ENCODE measurements around the gene ZFYVE1.
"Not testable (repeated sequence)": the region's sequence is repeated elsewhere in the genome, so short reads cannot be mapped to it uniquely, and the experiment has no call there.

The ZFYVE1 gene

DNA sequence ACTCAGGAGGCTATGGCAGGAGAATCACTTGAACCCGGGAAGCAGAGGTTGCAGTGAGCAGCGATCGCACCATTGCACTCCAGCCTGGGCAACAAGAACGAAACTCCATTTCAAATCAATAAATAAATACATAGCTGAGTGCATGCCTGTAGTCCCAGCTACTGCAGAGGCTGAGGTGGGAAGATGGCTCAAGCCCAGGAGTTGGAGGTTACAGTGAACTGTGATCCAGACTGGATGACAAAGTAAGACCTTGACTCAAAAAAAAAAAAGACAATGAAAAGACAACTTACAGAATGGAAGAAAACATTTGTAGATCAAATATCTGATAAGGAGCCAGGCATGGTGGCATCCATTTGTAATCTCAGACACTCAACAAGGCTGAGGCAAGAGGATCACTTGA, 27.6 kb downstream of the ZFYVE1 start:
- DNase-seq: no peak

DNA sequence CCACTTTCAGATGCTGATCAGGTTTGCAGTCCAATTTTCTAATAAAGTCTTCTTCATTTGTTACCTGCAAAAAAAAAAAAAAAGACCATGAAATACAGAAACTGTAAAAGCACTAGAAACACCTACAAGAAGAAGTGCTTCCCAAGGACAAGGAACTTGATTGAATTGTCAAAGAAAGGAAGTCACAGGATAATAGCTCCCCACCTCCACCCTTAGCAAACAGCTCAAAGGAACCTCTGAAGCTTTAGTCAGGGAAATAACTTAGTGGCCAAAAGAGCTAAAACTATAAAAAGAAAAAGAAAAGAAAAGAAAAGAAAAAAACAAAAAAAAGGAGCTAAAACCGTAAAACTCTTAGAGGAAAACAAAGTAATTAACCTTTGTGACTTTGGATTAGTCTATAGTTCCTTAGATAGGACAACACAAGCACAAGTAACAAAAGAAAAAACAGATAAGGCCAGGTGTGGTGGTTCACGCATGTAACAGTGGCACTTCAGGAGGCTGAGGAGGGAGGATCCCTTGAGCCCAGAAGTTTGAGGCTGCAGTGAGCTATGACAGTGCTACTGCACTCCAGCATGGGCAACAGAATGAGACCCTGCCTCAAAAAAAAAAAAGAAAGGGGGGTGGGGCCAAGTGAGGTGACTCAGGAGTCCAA, 28.5 kb downstream of the ZFYVE1 start:
- DNase-seq: no peak

DNA sequence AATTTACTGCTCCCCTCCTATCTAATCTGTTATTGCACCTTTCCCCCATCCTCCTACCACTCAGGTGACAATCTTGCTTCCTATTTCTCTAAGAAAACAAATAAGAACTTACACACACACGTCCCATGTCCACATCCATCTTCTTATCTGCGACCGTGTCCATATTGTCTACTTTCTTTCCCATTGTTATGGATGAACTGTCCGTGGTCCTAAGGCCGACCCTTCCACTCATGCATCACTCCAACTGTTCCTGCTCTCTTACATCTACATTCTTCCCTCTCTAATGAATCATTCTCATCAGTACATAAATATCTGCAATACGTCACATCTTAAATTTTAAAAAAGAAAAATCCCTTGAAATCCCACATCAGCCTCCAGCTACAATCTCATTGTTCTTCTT, 30.0 kb downstream of the ZFYVE1 start:
- no peak for DNase-seq

DNA sequence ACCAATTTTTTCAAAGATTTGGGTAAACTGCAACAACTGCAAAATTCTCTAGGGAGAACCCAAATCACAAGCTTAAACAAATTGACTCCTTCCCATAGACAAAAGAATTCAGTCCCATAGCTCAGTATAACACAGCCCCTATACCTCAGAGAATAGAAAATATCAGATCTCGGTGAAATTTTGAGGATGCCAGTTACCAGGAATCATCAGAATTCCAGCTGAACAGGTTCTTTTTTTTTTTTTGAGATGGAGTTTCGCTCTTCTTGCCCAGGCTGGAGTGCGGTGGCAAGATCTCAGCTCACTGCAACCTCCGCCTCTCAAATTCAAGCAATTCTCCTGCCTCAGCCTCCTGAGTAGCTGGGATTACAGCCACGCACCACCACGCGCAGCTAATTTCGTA, 36.7 kb downstream of the ZFYVE1 start:
- DNase-seq: no peak

DNA sequence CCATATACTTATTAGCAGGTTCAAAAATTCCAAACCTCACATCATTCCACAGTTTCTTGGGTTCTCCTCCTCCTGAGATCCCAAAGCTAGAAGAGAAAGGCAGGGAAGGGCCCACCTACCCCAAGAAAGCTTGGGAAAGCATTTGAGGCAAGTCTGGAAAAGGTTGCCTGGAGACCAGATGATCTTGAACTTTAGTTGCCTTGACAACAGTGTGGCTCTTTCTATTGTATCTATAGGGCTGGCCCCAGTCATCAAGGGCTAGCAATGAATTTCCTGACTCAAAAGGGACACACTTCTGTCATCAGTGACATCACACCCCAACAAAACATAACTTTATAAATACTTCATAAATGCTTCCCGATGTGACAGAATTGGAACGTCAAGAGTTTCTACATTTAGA, 40.0 kb downstream of the ZFYVE1 start:
- no peak for DNase-seq

DNA sequence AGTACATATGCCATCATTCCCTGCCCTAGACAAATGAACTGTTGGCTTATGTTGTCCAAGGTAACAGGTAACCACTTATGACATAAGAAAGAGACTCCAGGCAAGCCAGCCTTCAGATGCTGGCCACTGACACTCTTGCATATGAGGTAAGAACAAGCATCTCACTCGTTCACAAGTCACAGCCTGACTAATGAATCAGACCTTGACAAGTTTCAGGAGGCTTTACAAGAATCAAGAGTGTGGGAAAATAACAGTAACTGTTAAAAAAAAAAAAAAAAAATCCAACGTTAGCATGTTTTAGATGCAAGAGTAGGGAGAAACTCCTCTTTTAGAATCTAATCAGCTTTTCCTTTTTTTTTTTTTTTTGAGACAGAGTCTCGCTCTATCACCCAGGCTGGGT, 40.7 kb downstream of the ZFYVE1 start:
- no peak for DNase-seq

DNA sequence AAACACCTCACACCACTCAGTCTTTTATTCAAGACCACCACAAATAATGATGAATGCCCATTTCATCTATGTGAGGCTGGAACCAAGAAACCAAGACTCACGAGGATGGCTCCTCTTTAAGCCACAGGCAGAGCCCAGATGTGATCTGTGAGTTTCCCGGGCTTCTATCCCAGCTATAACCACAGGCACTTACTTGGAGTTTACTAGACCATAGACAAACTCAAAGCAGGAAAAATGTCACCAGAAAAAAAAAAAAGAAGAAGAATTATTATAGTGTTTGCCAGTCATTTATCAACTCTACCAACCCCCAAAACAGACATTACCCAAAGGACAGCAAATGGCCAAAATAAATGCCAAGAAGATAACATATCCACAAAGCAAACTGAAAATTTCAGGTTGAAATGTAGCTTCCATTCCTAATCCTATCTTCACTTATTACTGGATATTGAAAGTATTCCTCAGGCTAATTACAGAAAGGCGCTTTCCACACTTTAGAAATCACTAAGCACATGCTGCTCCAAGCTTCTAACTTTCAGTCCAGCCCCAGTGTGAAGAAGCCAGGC, 44.7 kb downstream of the ZFYVE1 start:
- no peak for DNase-seq

- DNase-seq: no peak
These were observed 46.0 kb downstream of the ZFYVE1 start for GRCh38 chr14:72980863-72981262.

GRCh38 chr14:72978856-72979255, 48.0 kb downstream of the ZFYVE1 start:
- DNase-seq: no peak

GRCh38 chr14:72975770-72976169, 51.1 kb downstream of the ZFYVE1 start:
- no peak for DNase-seq

DNA sequence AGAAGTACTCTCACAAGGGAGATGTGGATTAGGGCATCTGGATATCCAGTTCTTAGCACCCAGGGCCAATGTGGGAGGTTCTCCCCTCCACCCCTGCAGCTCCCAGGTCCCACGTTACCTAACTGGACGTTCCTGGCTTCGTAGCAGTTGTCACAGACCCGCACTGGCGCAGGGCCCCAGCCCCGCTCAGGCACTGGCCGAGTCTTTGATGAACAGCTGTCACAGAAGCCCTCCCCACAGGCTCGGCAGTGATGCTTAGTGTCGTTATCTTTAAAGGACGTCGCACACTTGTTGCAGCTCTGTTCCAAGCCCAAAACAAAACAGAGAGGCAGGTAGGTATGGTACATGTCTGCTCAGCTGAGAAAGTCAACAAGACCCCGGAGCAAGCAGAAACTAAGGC, 52.2 kb downstream of the ZFYVE1 start:
- no peak for DNase-seq

- DNase-seq: no peak
These were observed 56.0 kb downstream of the ZFYVE1 start for GRCh38 chr14:72970824-72971434.

- DNase-seq: no peak
These were observed 56.8 kb downstream of the ZFYVE1 start for GRCh38 chr14:72970058-72970630.

- DNase-seq: no peak
These were observed 58.6 kb downstream of the ZFYVE1 start for GRCh38 chr14:72968316-72968715.

GRCh38 chr14:72966038-72966437, 60.9 kb downstream of the ZFYVE1 start:
- DNase-seq: no peak

DNA sequence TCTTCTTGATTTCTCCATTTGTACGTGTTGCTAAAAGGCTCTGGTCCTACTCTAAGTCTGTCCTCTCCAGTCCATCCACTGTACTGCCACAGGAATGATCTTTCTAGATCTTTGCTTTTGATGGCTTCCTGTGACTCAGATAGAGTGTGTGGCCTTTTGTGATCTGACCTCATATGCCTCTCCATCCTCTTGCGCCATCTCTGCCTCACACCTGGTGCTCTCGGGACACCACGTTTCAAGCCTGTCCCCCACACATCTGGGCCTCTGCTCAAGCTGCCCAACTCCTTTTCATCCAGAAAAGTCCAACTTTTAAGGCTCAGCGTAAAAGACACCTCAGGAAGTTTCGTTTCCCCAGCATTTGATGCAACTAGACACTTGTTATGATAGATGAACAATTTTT, 61.7 kb downstream of the ZFYVE1 start:
- no peak for DNase-seq

- DNase-seq: no peak
These were observed 64.0 kb downstream of the ZFYVE1 start for GRCh38 chr14:72962829-72963312.

- not testable (repeated sequence) for DNase-seq
These were observed 64.6 kb downstream of the ZFYVE1 start for GRCh38 chr14:72962336-72962754.

GRCh38 chr14:72961579-72962335, 65.1 kb downstream of the ZFYVE1 start:
- no peak for DNase-seq

DNA sequence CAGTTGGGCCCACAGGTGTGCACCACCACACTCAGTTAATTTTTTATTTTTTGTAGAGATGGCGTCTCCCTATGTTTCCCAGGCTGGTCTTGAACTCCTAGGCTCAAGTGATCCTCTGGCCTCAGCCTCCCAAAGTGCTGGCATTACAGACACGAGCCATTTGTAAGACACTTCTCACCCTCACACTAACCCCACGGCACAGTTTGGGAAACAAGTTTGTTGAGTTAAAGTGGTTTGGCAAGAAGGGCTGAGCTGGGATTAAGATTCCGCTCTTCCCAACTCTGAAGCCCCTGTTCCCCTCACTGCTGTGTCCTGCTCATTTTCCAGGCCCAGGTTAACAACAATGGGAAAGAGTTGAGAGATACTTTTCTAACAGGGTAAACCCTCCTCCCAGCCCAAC, 65.9 kb downstream of the ZFYVE1 start:
- not testable (repeated sequence) for DNase-seq

- no peak for DNase-seq
These were observed 68.4 kb downstream of the ZFYVE1 start for GRCh38 chr14:72958548-72958947.

DNA sequence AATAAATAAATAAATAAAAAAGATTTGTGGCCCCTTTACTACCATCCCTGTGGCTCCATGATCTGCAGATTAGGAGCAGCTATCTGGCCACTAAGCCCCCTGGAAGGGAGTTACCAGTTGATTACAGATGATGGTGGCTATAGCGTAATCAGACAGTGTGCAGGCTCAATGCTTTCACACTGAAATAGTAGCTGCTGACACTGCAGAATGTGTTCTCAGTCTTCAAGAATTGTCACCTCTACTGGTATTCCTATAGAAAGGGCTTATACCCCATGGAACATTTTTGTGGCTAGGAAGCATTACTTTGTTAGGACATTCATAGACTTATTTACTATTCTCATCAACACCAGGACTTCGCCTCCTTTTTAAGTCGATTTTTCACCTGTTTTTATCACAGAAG, 69.7 kb downstream of the ZFYVE1 start:
- DNase-seq: no peak

DNA sequence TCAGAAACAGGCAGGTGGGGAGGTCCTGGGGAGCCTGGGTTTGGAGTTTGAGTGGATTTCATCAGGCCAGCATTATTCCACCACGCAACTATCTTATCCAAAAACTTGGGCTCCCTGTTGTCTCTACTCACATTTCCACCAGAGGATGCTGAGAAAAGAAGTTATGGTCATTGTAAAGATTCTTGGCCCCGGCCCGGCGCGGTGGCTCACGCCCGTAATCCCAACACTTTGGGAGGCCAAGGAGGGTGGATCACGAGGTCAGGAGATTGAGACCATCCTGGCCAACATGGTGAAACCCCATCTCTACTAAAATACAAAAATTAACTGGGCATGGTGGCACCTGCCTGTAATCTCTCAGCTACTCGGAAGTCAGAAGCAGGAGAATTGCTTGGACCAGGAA, 70.2 kb downstream of the ZFYVE1 start:
- not testable (repeated sequence) for DNase-seq
